HPDE6-E6E7 (cell line): ENCODE results near the gene SDHB.

Experiments
- DNase-seq: peaks from one replicate; pipeline ENCODE4 v3.0.0; 2011; ENCODE audit warnings: missing footprints; ENCODE audit errors: extremely low spot score

SDHB gene

GRCh38 chr1:16969057-16969611, 84.7 kb downstream of the SDHB start:
- DNase-seq, result no peak
